ENCODE measurements around the gene ATAT1.
A peak's percentile ranks its signal among the peaks of the same experiment; 100 is the strongest.

The ATAT1 gene

DNA sequence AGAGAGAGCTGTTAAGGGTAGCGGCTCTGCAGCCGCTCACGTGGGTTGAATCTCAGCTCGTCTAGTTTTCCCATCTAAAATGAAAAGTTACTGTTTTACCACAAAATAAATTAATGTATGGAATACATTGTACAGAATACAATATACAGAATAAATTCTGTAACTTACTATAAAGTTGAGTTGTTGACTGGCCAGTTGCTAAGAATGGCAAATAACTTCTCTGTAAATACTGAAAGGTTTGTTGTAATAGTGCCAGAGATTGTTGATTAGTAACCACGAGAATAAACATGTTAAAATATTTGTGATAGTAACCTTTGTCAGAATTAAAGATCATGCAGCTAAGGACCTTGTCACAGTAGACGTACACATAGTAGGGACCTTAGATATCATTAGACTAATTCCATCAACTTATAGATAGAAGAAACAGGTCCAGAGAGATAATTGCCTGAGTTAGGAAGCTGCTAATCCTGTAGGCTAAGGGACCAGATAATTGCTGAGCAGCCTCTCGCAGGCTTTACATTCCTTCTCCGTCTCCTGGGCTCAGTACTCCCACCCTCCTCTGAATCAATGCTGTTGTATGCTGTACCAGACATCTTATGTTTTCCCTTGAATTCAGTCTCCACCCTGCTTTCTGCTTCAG, 64.7 kb downstream of the ATAT1 start:
- TF ChIP-seq EZH2phosphoT487 (IDR thresholded peaks at IDR 0.05; ENCODE audit: low read depth), result no peak
- TF ChIP-seq, protein P1, sequence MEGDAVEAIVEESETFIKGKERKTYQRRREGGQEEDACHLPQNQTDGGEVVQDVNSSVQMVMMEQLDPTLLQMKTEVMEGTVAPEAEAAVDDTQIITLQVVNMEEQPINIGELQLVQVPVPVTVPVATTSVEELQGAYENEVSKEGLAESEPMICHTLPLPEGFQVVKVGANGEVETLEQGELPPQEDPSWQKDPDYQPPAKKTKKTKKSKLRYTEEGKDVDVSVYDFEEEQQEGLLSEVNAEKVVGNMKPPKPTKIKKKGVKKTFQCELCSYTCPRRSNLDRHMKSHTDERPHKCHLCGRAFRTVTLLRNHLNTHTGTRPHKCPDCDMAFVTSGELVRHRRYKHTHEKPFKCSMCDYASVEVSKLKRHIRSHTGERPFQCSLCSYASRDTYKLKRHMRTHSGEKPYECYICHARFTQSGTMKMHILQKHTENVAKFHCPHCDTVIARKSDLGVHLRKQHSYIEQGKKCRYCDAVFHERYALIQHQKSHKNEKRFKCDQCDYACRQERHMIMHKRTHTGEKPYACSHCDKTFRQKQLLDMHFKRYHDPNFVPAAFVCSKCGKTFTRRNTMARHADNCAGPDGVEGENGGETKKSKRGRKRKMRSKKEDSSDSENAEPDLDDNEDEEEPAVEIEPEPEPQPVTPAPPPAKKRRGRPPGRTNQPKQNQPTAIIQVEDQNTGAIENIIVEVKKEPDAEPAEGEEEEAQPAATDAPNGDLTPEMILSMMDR (IDR thresholded peaks at IDR 0.05; ENCODE audit: low read depth, low read length), result no peak

More for the DNA sequence above, 64.7 kb downstream of the ATAT1 start:
- no peaks in the 10 kb centered on the region for H3K36me3 ChIP-seq (replicated peaks; ENCODE audit: low read depth, low read length)
- H4K20me1 ChIP-seq (ENCODE audit: insufficient read depth, low read length), result no peaks in the 10 kb centered on the region
- peak overlapping the region; percentile 75 for H3K9ac ChIP-seq (ENCODE audit: low read length)
- H3K4me1 ChIP-seq (ENCODE audit: low read length), result peaks cover 27% of the 10 kb centered on the region
- peak overlapping the region; percentile 49 for H2AFZ ChIP-seq (ENCODE audit: low read depth, low read length)
- peak overlapping the region; percentile 87 for H3K4me2 ChIP-seq (ENCODE audit: low read length)
- peak overlapping the region; percentile 94 for H3K4me3 ChIP-seq (ENCODE audit: low read length)
- no peak overlapping the region for H3K27ac ChIP-seq (ENCODE audit: low read length)
- H3K79me2 ChIP-seq (ENCODE audit: low read length), result peaks cover under 1% of the 10 kb centered on the region
- no peaks in the 10 kb centered on the region for H3K9me3 ChIP-seq (ENCODE audit: insufficient read depth, low read length)
- no peaks in the 10 kb centered on the region for H3K27me3 ChIP-seq (ENCODE audit: low read depth, low read length)

Data from OCI-LY3 (cell line).